Spleen (tissue), 7 donors: ENCODE data around the gene SPATA25.
A peak's percentile ranks its signal among the peaks of the same experiment; 100 is the strongest.

Experiments
- CTCF ChIP-seq, 11 experiments: fragments of 200-600 bp in 7 of 11; fragments of 450-650 bp in 4 of 11; sonication (generic) in 4 of 11; IDR thresholded peaks in 8 of 11; conservative IDR thresholded peaks in 3 of 11; 1 replicate in 7 of 11; 2 replicates in 4 of 11; pipeline versions ENCODE4 v1.4.0 to v1.8.0; 2016 to 2021; ENCODE audit warnings: antibody characterized with exemption in 11 of 11, inconsistent platforms in 4 of 11, mild to moderate bottlenecking in 1 of 11
- POLR2AphosphoS5 ChIP-seq, 3 donors: sonication (generic); formaldehyde crosslinking; IDR thresholded peaks; one replicate each; pipeline ENCODE4 v1.5.1; 2017; ENCODE audit warnings: antibody characterized with exemption in 3 of 3
- donor health status: DM: no; HTN: no; CAD: no; lungs with moderate emphysema.
- donor health status: DM: no; HTN: no; CAD: no.
- donor health status: DM: no; HTN: no; CAD: no.

GRCh38 chr20:45857114-45857881 lies 30.1 kb downstream of the SPATA25 start, which contains the start of the genes ACOT8 and ZSWIM3:
- TF ChIP-seq CTCF (IDR thresholded peaks at IDR 0.05 in 8 of 11, conservative IDR thresholded peaks at IDR 0.05 in 3 of 11) (peak in 1 of 11 experiments; percentile 16), POLR2AphosphoS5 (IDR thresholded peaks at IDR 0.05) (peak; percentile 89 to 92 (median 90))
